SK-N-MC (cell line): Measurements from ENCODE around the gene EGLN1.

Experiments
- EZH2 ChIP-seq: fragments of 200-600 bp; sonication (generic); IDR thresholded peaks from one replicate; pipeline ENCODE4 v1.6.1; 2017; ENCODE audit warnings: antibody characterized with exemption
- FOXP2 ChIP-seq: optimal IDR thresholded peaks from 2 replicates; pipeline ENCODE3; 2011; ENCODE audit warnings: mild to moderate bottlenecking, moderate library complexity; ENCODE audit not compliant: insufficient read depth; ENCODE audit errors: extremely low read length, control extremely low read depth
- POLR2AphosphoS5 ChIP-seq: IDR thresholded peaks from 2 replicates; pipeline ENCODE4 v1.6.1; 2012; ENCODE audit warnings: mild to moderate bottlenecking, low read depth, low read length, borderline replicate concordance

GRCh38 chr1:231418741-231419107 lies 3.4 kb downstream of the EGLN1 start:
- TF ChIP-seq EZH2 (no peak), POLR2AphosphoS5 (no peak), FOXP2 (no peak)
